HG03558 (cell line): Measurements from ENCODE around the gene DPP10.

ENCODE experiments used
- ATAC-seq: cut with Tn5 transposase; IDR thresholded peaks from one replicate; pipeline ENCODE4 v1.9.1; 2021; ENCODE audit warnings: moderate number of reproducible peaks; ENCODE audit not compliant: unreplicated experiment; ENCODE audit errors: extremely low read depth

DPP10 gene

GRCh38 chr2:114784890-114785583, 342.6 kb downstream of the DPP10 start:
- ATAC-seq = no peak

GRCh38 chr2:114786901-114787300, 344.5 kb downstream of the DPP10 start:
- no peak for ATAC-seq

DNA sequence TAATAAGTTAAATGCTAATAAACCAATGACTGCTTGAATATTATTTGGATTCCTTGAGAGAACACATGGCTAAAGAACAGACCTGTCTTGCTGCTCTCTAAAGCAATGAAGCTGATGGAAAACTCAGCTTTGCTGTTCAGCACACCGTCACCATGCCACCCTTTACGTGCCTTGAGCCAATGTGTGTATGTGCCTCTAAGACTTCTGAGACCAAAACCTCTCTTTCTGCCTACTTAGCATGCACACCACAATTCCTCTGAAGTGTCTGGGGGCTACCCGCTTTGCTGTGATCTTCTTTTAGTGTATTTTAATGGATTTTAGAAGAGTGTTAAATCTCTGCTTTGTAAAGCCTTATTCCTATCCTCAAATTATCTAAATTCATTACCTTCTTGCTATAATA, 345.0 kb downstream of the DPP10 start:
- ATAC-seq = no peak

DNA sequence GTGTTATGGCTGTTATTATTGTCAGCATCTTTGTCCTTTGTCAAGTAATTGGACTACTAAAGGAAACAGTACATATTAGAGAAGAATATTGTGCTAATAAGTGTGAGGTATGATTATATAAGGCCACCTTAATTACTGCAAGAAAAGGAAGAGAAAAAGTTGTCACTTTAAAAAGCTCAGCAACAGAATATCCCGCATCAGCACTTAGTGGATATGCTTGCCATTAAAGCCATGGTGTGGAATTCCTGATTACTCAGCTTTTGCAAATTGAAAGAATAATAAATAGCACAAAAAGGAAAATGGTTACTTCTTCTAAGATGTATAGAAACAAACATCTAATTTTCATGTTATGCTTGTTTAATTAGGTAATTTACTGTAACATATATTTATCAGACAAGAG, 347.5 kb downstream of the DPP10 start:
- ATAC-seq = no peak

GRCh38 chr2:114797540-114797939, 355.1 kb downstream of the DPP10 start:
- ATAC-seq = no peak

GRCh38 chr2:114797942-114798341, 355.5 kb downstream of the DPP10 start:
- ATAC-seq = no peak

DNA sequence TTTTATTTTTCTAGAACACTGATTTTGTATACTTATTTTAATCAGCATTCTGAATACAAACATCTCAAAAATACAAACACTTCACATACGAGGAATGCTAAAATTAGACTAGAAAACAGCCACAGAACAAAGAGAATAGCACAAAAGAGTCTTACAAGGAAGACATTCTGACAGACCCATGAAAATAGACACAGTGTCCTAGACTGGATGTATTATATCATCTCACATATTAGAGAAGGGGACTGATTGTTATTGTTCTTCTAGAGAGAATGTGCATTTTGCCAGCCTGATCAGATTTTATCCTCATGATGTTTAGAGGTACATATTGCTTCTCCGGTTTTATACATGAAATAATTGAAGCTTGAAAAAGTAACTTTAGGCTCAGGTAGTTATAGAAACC, 357.9 kb downstream of the DPP10 start:
- no peak for ATAC-seq

- no peak for ATAC-seq
These were observed 362.8 kb downstream of the DPP10 start for GRCh38 chr2:114805195-114805594.

GRCh38 chr2:114810092-114810491, 367.7 kb downstream of the DPP10 start:
- no peak for ATAC-seq

DNA sequence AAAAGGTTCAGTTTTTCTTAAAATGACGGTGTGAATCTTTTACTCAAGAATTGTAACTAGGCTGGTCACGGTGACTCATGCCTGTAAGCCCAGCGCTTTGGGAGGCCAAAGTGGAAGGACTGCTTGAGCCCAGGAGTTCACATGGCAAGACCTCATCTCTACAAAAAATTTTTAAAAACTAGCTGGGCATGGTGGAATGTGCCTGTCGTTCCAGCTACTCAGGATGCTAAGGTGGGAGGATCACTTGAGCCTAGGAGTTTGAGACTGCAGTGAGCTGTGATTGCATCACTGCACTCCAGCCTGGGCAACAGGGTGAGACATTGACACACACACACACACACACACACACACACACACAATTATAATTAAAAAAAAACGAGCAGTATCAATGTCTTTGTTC, 369.8 kb downstream of the DPP10 start:
- ATAC-seq = no peak

DNA sequence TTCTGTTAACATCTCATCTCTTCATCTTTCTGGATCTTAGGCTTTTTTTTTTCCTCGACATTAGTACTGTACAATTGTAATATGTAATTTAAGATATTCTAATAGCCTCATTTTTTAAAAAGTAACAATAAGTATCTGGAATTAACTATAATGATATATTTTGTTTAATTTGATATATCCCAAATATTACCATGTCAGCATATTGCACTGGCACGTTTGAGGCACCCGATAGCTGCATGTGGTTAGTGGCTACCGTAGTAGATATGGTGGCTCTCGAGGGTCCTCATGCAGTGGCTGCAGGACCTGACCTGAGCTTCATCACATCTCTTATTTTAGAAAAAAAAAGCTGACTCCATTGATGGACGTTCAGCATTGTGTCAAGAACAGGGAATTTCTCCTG, 371.9 kb downstream of the DPP10 start:
- ATAC-seq = no peak

DNA sequence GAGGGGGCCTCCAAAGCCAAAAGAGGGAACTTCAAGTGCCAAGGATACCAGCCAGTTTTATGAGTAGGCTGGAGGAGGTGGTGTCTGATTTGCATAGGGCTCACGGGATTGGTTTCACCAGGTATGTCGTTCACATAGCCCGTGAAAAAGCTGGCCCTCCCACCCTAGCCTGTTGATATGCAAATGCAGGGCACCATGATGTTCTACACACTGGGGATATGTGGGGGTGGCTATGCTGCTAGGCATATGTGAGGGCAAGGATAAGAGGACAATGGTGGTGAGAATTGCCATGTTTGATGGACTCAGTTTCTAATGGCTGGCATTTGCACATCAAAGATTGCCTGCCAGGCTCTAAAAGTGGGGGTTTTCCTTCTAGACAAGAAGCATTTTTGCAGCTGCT, 378.6 kb downstream of the DPP10 start:
- ATAC-seq = no peak

- no peak for ATAC-seq
These were observed 401.5 kb downstream of the DPP10 start for GRCh38 chr2:114843963-114844362.

- no peak for ATAC-seq
These were observed 414.8 kb downstream of the DPP10 start for GRCh38 chr2:114857196-114857595.

GRCh38 chr2:114859726-114860510, 417.5 kb downstream of the DPP10 start:
- ATAC-seq = no peak

GRCh38 chr2:114862243-114862642, 419.8 kb downstream of the DPP10 start:
- ATAC-seq = no peak

GRCh38 chr2:114864901-114865300, 422.5 kb downstream of the DPP10 start:
- no peak for ATAC-seq

DNA sequence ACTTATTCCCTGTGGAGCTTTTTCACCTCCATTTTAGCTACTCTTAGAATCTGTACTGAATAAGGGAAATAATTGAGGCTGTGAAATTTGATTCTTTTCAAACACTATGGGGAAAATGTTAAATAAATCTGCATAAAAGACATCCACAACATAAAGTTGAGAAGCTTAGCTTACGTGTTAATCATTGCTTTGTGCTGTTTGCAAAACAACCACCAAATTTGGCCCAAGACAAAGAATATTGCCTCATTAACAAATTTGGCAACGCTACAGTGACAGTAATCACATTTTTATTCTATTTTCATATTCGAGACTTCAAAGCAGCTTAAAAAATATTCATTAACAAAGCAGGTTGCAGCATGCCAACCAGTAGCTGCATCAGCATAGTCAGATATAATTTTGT, 437.6 kb downstream of the DPP10 start:
- no peak for ATAC-seq

DNA sequence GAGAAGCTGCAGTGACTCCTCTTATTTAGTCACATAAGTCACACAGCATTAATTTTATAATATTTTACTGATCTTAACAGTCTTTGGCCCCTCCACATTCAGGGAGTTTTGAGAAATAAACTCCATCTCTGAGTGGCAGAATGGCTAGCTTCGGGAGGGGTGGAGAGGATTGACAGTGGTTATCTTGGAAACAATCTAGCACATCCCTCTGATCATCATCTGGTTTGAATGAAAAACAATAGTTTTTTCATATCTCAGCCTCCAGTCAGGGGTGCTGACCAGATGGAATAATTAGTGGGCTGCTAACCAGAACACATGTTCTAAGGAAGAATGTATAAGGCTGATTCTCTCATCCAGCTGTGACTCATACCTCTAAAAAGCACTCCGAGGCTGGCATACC, 477.5 kb downstream of the DPP10 start:
- ATAC-seq = no peak

- no peak for ATAC-seq
These were observed 479.6 kb downstream of the DPP10 start for GRCh38 chr2:114922076-114922475.

GRCh38 chr2:114925296-114926255, 483.1 kb downstream of the DPP10 start:
- no peak for ATAC-seq
